Adipocyte (in vitro differentiated cells): Measurements from ENCODE around the gene SIX2.
A peak's percentile ranks its signal among the peaks of the same experiment; 100 is the strongest.

Experiments
- DNase-seq: peaks from one replicate; pipeline ENCODE4 v3.0.0-alpha.2; 2015; ENCODE audit warnings: low read depth
- H3K27me3 ChIP-seq: replicated peaks from 2 replicates; pipeline ENCODE4 v1.7.0; 2013; ENCODE audit warnings: mild to moderate bottlenecking, low read length, moderate library complexity; ENCODE audit not compliant: control insufficient read depth, insufficient read depth
- H3K36me3 ChIP-seq: 2 replicates; pipeline ENCODE4 v1.7.0; 2013; ENCODE audit warnings: low read length, mild to moderate bottlenecking, moderate library complexity; ENCODE audit not compliant: control insufficient read depth, insufficient read depth, severe bottlenecking
- H3K4me1 ChIP-seq: 2 replicates; pipeline ENCODE4 v1.7.0; 2013; ENCODE audit warnings: mild to moderate bottlenecking, low read length, moderate library complexity; ENCODE audit not compliant: control insufficient read depth, insufficient read depth
- H3K4me3 ChIP-seq: 2 replicates; pipeline ENCODE4 v1.7.0; 2013; ENCODE audit warnings: mild to moderate bottlenecking, low read length, moderate library complexity
- H3K9ac ChIP-seq: 2 replicates; pipeline ENCODE4 v1.7.0; 2013; ENCODE audit warnings: mild to moderate bottlenecking, low read length, moderate library complexity
- H3K9me3 ChIP-seq: 2 replicates; pipeline ENCODE4 v1.7.0; 2013; ENCODE audit warnings: mild to moderate bottlenecking, low read length, moderate library complexity; ENCODE audit not compliant: control insufficient read depth

The SIX2 gene

GRCh38 chr2:44975571-44976450 lies 33.4 kb downstream of the SIX2 start:
- Histone ChIP-seq H3K9ac (no peak overlapping the region), H3K36me3 (no peaks in the 10 kb centered on the region), H3K4me1 (peaks cover 4% of the 10 kb centered on the region), H3K27me3 (peaks cover 7% of the 10 kb centered on the region), H3K9me3 (no peaks in the 10 kb centered on the region), H3K4me3 (no peak overlapping the region)
- no peak for DNase-seq

GRCh38 chr2:44974064-44974715 lies 35.1 kb downstream of the SIX2 start:
- no peaks in the 10 kb centered on the region for H3K9me3 ChIP-seq
- no peak overlapping the region for H3K4me3 ChIP-seq
- peaks cover 4% of the 10 kb centered on the region for H3K4me1 ChIP-seq
- no peak overlapping the region for H3K9ac ChIP-seq
- no peaks in the 10 kb centered on the region for H3K36me3 ChIP-seq
- peak; percentile 52 for DNase-seq
- H3K27me3 ChIP-seq, result peaks cover 7% of the 10 kb centered on the region

- no peak for DNase-seq
- Histone ChIP-seq H3K36me3 (no peaks in the 10 kb centered on the region), H3K27me3 (peaks cover 7% of the 10 kb centered on the region), H3K9me3 (no peaks in the 10 kb centered on the region), H3K4me3 (no peak overlapping the region), H3K4me1 (peaks cover 4% of the 10 kb centered on the region), H3K9ac (no peak overlapping the region)
These were observed 36.3 kb downstream of the SIX2 start for GRCh38 chr2:44972771-44973535.

- Histone ChIP-seq H3K4me1 (peaks cover 5% of the 10 kb centered on the region), H3K4me3 (no peak overlapping the region), H3K36me3 (no peaks in the 10 kb centered on the region), H3K9ac (no peak overlapping the region), H3K27me3 (peaks cover 7% of the 10 kb centered on the region), H3K9me3 (no peaks in the 10 kb centered on the region)
- peak; percentile 56 for DNase-seq
These were observed 38.3 kb downstream of the SIX2 start for GRCh38 chr2:44970846-44971450.

- H3K4me1 ChIP-seq, result peaks cover 15% of the 10 kb centered on the region
- H3K36me3 ChIP-seq, result no peaks in the 10 kb centered on the region
- no peak for DNase-seq
- H3K4me3 ChIP-seq, result no peak overlapping the region
- H3K9ac ChIP-seq, result no peak overlapping the region
- H3K9me3 ChIP-seq, result no peaks in the 10 kb centered on the region
- H3K27me3 ChIP-seq, result peaks cover 7% of the 10 kb centered on the region
These were observed 39.3 kb downstream of the SIX2 start for GRCh38 chr2:44969936-44970335.

GRCh38 chr2:44967727-44968432 lies 41.4 kb downstream of the SIX2 start:
- no peak for DNase-seq
- no peaks in the 10 kb centered on the region for H3K9me3 ChIP-seq
- peaks cover 15% of the 10 kb centered on the region for H3K4me1 ChIP-seq
- H3K36me3 ChIP-seq, result no peaks in the 10 kb centered on the region
- H3K27me3 ChIP-seq, result peaks cover 3% of the 10 kb centered on the region
- no peak overlapping the region for H3K9ac ChIP-seq
- H3K4me3 ChIP-seq, result no peak overlapping the region

GRCh38 chr2:44967056-44967455 lies 42.2 kb downstream of the SIX2 start:
- H3K4me3 ChIP-seq, result no peak overlapping the region
- no peaks in the 10 kb centered on the region for H3K27me3 ChIP-seq
- H3K4me1 ChIP-seq, result peaks cover 15% of the 10 kb centered on the region
- no peaks in the 10 kb centered on the region for H3K9me3 ChIP-seq
- no peak for DNase-seq
- H3K36me3 ChIP-seq, result no peaks in the 10 kb centered on the region
- no peak overlapping the region for H3K9ac ChIP-seq

- H3K36me3 ChIP-seq, result no peaks in the 10 kb centered on the region
- H3K4me1 ChIP-seq, result peaks cover 11% of the 10 kb centered on the region
- peak overlapping the region; percentile 36 for H3K4me3 ChIP-seq
- DNase-seq, result no peak
- H3K27me3 ChIP-seq, result no peaks in the 10 kb centered on the region
- H3K9me3 ChIP-seq, result no peaks in the 10 kb centered on the region
- H3K9ac ChIP-seq, result no peak overlapping the region
These were observed 43.6 kb downstream of the SIX2 start for GRCh38 chr2:44965684-44966083.

- Histone ChIP-seq H3K36me3 (no peaks in the 10 kb centered on the region), H3K4me3 (peak overlapping the region; percentile 36), H3K9me3 (no peaks in the 10 kb centered on the region), H3K9ac (no peak overlapping the region), H3K4me1 (peaks cover 12% of the 10 kb centered on the region), H3K27me3 (no peaks in the 10 kb centered on the region)
- DNase-seq, result no peak
These were observed 44.5 kb downstream of the SIX2 start for GRCh38 chr2:44964752-44965236.

GRCh38 chr2:44962176-44962695 lies 47.0 kb downstream of the SIX2 start:
- H3K9me3 ChIP-seq, result no peaks in the 10 kb centered on the region
- no peaks in the 10 kb centered on the region for H3K27me3 ChIP-seq
- H3K4me1 ChIP-seq, result peaks cover 30% of the 10 kb centered on the region
- no peak overlapping the region for H3K9ac ChIP-seq
- no peaks in the 10 kb centered on the region for H3K36me3 ChIP-seq
- DNase-seq, result no peak
- no peak overlapping the region for H3K4me3 ChIP-seq
